T follicular helper cell (primary cell): ENCODE results near the gene PRDX5.

Experiments used
- DNase-seq: peaks from one replicate; pipeline ENCODE4 v3.0.0-alpha.2; 2020; ENCODE audit warnings: low read depth
- total RNA-seq, 2 experiments: gene quantifications; one replicate each; lab custom pipeline; 2026; lab: John Stamatoyannopoulos, UW

The PRDX5 gene
- 69.5 to 75.2 reads per million in 2 experiments for total RNA-seq

- DNase-seq, result peak; percentile 91
Measured at GRCh38 chr11:64317961-64318765, at the start of gene PRDX5. Gene PRDX5 (plus strand): TSS chr11:64318121. CDS start chr11:64318216, 95 bp downstream.

- no peak for DNase-seq
Measured at GRCh38 chr11:64268893-64269539, 48.9 kb upstream of the PRDX5 start.

- peak; percentile 96 for DNase-seq
Measured at GRCh38 chr11:64269540-64270220, 48.2 kb upstream of the PRDX5 start.

- no peak for DNase-seq
Measured at GRCh38 chr11:64275031-64275800, 42.7 kb upstream of the PRDX5 start.

- no peak for DNase-seq
Measured at GRCh38 chr11:64275841-64276240, 42.1 kb upstream of the PRDX5 start.

GRCh38 chr11:64276653-64277431 lies 41.1 kb upstream of the PRDX5 start:
- no peak for DNase-seq

GRCh38 chr11:64278576-64279190 lies 39.2 kb upstream of the PRDX5 start:
- DNase-seq, result no peak

GRCh38 chr11:64281957-64282770 lies 35.8 kb upstream of the PRDX5 start:
- DNase-seq, result no peak

GRCh38 chr11:64283092-64283491 lies 34.8 kb upstream of the PRDX5 start:
- DNase-seq, result no peak

GRCh38 chr11:64284048-64284961 lies 33.6 kb upstream of the PRDX5 start, which contains the start of gene BAD:
Gene BAD (minus strand): TSS chr11:64284665. CDS start chr11:64284368, 297 bp downstream.
- peak; percentile 91 for DNase-seq

- peak; percentile 84 for DNase-seq
Measured at GRCh38 chr11:64284962-64285884, 32.7 kb upstream of the PRDX5 start, which contains the start of gene GPR137. Gene GPR137 (plus strand): TSS chr11:64285848. CDS start chr11:64286525, 677 bp downstream.

- DNase-seq, result no peak
Measured at GRCh38 chr11:64285885-64286800, 31.8 kb upstream of the PRDX5 start.

GRCh38 chr11:64286801-64287159 lies 31.1 kb upstream of the PRDX5 start:
- no peak for DNase-seq

GRCh38 chr11:64287676-64288352 lies 30.1 kb upstream of the PRDX5 start:
- DNase-seq, result no peak

GRCh38 chr11:64288353-64288750 lies 29.6 kb upstream of the PRDX5 start:
- no peak for DNase-seq
